IgD-negative memory B cell (primary cell): ENCODE data around the gene SOS2. TPM values are rescaled to one million over a fixed set of nuclear protein-coding genes. Genes with fewer than 3 reads are reported as not detected.
A peak's percentile ranks its signal among the peaks of the same experiment; 100 is the strongest.
"Not testable (repeated sequence)": the region's sequence is repeated elsewhere in the genome, so short reads cannot be mapped to it uniquely, and the experiment has no call there.

Source experiments
- H3K27ac Mint-ChIP-seq, 3 donors: one replicate each; pipeline ENCODE4 v1.8.0; 2020 to 2022; ENCODE audit warnings: mild to moderate bottlenecking in 3 of 3, mixed read lengths in 3 of 3, moderate library complexity in 1 of 3
- H3K27me3 Mint-ChIP-seq: one replicate; pipeline ENCODE4 v1.8.0; 2021; ENCODE audit warnings: mixed read lengths
- H3K36me3 Mint-ChIP-seq: one replicate; pipeline ENCODE4 v1.8.0; 2020; ENCODE audit warnings: mild to moderate bottlenecking, mixed read lengths
- H3K4me1 Mint-ChIP-seq, 3 donors: one replicate each; pipeline ENCODE4 v1.8.0; 2020 to 2022; ENCODE audit warnings: mixed read lengths in 3 of 3, mild to moderate bottlenecking in 1 of 3
- H3K4me3 Mint-ChIP-seq, 4 donors: one replicate each; pipeline ENCODE4 v1.8.0; 2020 to 2022; ENCODE audit warnings: mild to moderate bottlenecking in 4 of 4, mixed read lengths in 4 of 4, moderate library complexity in 3 of 4
- H3K9me3 Mint-ChIP-seq, 3 donors: one replicate each; pipeline ENCODE4 v1.8.0; 2020 to 2021; ENCODE audit warnings: mixed read lengths in 3 of 3, mild to moderate bottlenecking in 1 of 3
- polyA plus RNA-seq: library from polyadenylated mRNA; unstranded; fragments of 300-500 nt; fragmentation: Illumina TruSeq; gene quantifications from one replicate; pipeline ENCODE4 v1.2.3, GENCODE V29; 2021

SOS2 gene
- polyA plus RNA-seq, 1 donor from 2014 or later: 6.2 TPM

DNA sequence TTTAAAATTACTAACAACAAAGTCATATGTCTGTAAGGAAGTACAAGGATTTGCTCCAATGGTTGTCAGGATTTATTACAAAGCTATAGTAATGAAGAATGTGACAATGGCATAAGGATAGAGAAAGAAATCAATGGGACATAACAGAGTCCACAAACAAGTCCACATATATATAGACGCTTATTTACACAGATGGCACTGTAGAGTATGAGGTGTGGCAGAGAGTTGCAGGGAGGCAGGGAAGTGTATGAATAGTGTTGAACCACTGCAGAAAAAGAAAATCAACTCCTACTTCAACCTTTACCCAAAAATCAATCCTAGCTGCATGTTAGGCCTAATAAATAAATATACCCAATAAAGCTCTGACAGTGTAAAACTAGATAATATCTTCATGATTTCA, 21.3 kb downstream of the SOS2 start:
- no peaks in the 10 kb centered on the region for H3K9me3 Mint-ChIP-seq
- peaks cover 4 to 16% (median 13%) of the 10 kb centered on the region in 3 donors for H3K4me1 Mint-ChIP-seq
- H3K36me3 Mint-ChIP-seq: peaks cover 4% of the 10 kb centered on the region
- H3K27me3 Mint-ChIP-seq: no peaks in the 10 kb centered on the region
- H3K27ac Mint-ChIP-seq: peak overlapping the region in 1 of 3 donors; percentile 28
- H3K4me3 Mint-ChIP-seq: no peak overlapping the region

DNA sequence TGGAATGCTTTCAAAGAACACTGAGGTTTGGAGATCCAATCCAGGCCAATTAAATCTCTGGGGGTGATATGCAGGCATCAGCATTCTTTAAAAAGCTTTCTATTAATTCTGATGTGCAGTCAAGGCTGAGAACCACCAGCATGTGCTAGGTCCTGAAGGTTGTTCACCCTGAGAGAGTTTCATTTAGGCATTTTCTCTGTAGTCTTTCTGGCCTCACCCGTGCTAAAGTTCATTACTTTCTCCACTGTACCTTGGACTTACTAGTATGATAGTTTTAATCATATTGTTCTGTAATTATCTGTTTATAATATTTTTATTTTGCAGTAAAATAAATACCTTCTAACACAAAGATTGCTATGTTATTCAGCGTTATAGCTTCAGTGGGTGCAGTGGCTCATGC, 32.9 kb downstream of the SOS2 start:
- Mint-ChIP-seq H3K9me3 (no peaks in the 10 kb centered on the region), H3K4me3 (no peak overlapping the region), H3K27ac (no peak overlapping the region), H3K27me3 (no peaks in the 10 kb centered on the region), H3K36me3 (peaks cover 3% of the 10 kb centered on the region), H3K4me1 (no peaks in the 10 kb centered on the region)

- Mint-ChIP-seq H3K4me1 (no peaks in the 10 kb centered on the region), H3K9me3 (no peaks in the 10 kb centered on the region), H3K36me3 (peaks cover 3% of the 10 kb centered on the region), H3K27ac (peak overlapping the region in 1 of 3 donors; percentile 71), H3K27me3 (no peaks in the 10 kb centered on the region), H3K4me3 (no peak overlapping the region)
Measured at GRCh38 chr14:50191499-50191898, 39.9 kb downstream of the SOS2 start.

DNA sequence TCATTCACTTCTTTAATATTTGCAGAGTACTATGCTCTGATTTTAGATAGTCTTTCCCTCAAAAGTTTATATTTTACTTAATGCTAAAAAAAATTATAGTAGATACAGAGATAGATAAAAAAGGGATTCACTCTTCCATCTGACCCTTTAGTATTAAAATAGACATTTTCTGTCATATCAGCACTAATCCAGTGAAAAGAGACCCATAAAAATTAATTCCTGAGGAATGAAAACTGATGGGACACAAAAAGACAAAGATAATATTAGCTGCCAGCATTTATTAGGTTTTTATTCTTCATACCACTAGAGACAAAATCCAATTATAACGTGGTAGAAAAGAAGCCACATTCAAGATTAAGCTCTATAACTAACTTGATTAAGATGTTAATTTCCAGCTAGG, 45.3 kb downstream of the SOS2 start:
- H3K4me1 Mint-ChIP-seq: no peaks in the 10 kb centered on the region
- H3K4me3 Mint-ChIP-seq: no peak overlapping the region
- no peaks in the 10 kb centered on the region for H3K9me3 Mint-ChIP-seq
- no peak overlapping the region for H3K27ac Mint-ChIP-seq
- H3K27me3 Mint-ChIP-seq: no peaks in the 10 kb centered on the region
- H3K36me3 Mint-ChIP-seq: peaks cover 2% of the 10 kb centered on the region

DNA sequence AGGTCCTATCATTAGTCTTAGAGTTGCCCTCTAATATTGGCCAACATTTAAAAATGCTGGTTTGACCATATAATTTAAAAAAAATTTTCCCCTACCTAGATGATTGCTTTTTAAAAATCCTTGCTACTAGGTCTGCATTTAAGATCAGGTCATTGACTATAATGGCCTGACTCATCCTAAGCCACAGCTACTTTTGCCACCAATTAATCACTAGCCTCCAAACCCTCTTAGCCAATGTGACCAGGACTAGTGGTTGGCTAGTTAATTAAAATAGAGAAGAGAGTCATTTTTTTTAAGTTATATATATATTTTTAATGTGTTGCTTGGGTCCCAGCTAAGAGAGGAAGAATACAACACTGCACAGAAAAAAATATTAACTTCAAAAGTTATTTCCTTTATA, 57.5 kb downstream of the SOS2 start:
- Mint-ChIP-seq H3K27ac (no peak overlapping the region), H3K9me3 (no peaks in the 10 kb centered on the region), H3K4me3 (no peak overlapping the region), H3K36me3 (peaks cover 7% of the 10 kb centered on the region), H3K27me3 (no peaks in the 10 kb centered on the region), H3K4me1 (no peaks in the 10 kb centered on the region)

DNA sequence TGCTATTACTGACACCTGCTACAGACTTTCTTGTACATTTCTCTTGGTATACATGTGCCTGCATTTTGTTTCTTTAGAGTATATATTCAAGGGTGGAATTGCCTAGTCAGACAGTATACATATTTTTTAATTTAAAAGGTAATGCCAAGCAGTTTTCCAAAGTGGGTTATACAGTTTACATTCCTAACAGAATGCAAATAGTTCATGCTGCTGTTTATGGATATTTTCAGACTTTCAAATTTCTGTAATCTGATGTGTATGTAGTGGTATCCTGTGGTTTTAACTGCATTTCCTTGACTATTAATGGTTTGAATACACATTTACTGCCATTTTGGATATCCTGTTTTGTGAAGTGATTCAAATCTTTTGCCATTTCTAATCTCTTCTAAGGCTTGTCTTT, 59.5 kb downstream of the SOS2 start:
- H3K27ac Mint-ChIP-seq: no peak overlapping the region
- no peaks in the 10 kb centered on the region for H3K4me1 Mint-ChIP-seq
- peaks cover 10% of the 10 kb centered on the region for H3K36me3 Mint-ChIP-seq
- no peak overlapping the region for H3K4me3 Mint-ChIP-seq
- no peaks in the 10 kb centered on the region for H3K9me3 Mint-ChIP-seq
- H3K27me3 Mint-ChIP-seq: no peaks in the 10 kb centered on the region

GRCh38 chr14:50167381-50167780, 64.0 kb downstream of the SOS2 start:
- H3K27me3 Mint-ChIP-seq, H3K36me3 Mint-ChIP-seq, H3K4me3 Mint-ChIP-seq, H3K9me3 Mint-ChIP-seq, H3K4me1 Mint-ChIP-seq: not testable (repeated sequence)
- H3K27ac Mint-ChIP-seq: peak overlapping the region in 1 of 3 donors; percentile 74

GRCh38 chr14:50156111-50156510, 75.3 kb downstream of the SOS2 start:
- Mint-ChIP-seq H3K9me3 (no peaks in the 10 kb centered on the region), H3K27me3 (no peaks in the 10 kb centered on the region), H3K4me3 (no peak overlapping the region), H3K4me1 (no peaks in the 10 kb centered on the region), H3K36me3 (peaks cover 4% of the 10 kb centered on the region), H3K27ac (no peak overlapping the region)

- Mint-ChIP-seq H3K4me1 (peaks cover 0 to 1% (median 0%) of the 10 kb centered on the region in 3 donors), H3K9me3 (no peaks in the 10 kb centered on the region), H3K27ac (no peak overlapping the region), H3K4me3 (no peak overlapping the region), H3K36me3 (peaks cover 2% of the 10 kb centered on the region), H3K27me3 (no peaks in the 10 kb centered on the region)
Measured at GRCh38 chr14:50148799-50149198, 82.6 kb downstream of the SOS2 start.

DNA sequence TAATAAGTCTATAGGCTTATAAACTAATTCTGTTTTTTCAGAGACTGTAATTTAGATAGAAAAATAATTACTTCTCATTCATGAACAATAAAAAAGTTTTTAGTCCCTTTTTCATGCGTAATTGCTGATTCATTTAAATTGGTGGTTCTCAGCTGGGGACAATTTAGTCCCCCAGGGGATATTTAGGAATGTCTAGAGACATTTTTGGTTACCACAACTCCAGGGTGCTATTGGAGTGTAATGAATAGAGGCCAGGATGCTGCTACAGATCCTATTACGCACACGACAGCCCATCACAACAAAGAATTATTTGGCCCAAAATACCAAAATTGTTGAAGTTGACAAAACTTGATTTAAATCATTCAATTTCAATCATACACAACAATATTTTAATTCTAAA, 92.2 kb downstream of the SOS2 start:
- Mint-ChIP-seq H3K27me3 (no peaks in the 10 kb centered on the region), H3K4me3 (no peak overlapping the region), H3K36me3 (no peaks in the 10 kb centered on the region), H3K9me3 (no peaks in the 10 kb centered on the region), H3K4me1 (no peaks in the 10 kb centered on the region), H3K27ac (no peak overlapping the region)

DNA sequence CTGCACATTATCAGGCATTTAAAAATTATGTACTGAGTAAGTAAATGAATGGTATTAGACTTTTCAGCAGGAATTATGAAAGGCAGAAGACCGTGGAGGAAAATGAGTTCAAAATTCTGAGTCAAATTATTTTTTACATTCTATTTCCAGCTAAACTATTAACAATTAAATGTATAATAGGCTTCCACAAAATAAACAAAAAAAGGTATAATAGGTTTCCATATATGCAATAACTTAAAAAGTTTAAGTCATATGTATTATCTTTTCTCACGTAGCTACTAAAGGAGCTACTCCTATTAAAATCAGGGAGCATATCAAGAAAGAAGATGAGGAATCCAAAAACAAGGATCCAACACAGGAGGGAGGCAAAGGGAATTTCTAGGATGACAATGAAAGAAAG, 103.6 kb downstream of the SOS2 start:
- Mint-ChIP-seq H3K4me1 (no peaks in the 10 kb centered on the region), H3K4me3 (no peak overlapping the region), H3K27ac (no peak overlapping the region), H3K9me3 (no peaks in the 10 kb centered on the region), H3K36me3 (peaks cover 7% of the 10 kb centered on the region), H3K27me3 (no peaks in the 10 kb centered on the region)

DNA sequence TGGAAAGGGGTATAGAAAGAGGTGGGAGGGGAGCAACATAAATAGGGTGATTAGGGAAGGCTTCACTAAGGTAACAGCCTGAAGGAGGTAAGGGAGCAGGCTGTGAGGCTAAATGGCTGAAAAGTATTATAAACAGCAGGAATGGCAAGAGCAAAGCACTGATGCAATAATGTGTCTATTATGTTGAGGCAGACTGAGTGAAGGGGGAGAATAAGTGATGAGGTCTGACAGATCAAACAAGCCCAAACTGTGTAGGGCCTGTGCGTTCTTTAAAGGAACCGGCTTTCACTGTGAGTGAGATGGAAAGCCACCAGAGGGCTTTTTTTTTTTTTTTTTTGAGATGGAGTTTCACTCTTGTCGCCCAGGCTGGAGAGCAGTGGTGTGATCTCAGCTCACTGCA, 108.3 kb downstream of the SOS2 start:
- Mint-ChIP-seq H3K27me3 (no peaks in the 10 kb centered on the region), H3K36me3 (peaks cover 9% of the 10 kb centered on the region), H3K9me3 (no peaks in the 10 kb centered on the region), H3K4me1 (peaks cover 0 to 3% (median 0%) of the 10 kb centered on the region in 3 donors), H3K27ac (no peak overlapping the region), H3K4me3 (no peak overlapping the region)

GRCh38 chr14:50122291-50122690, 109.1 kb downstream of the SOS2 start:
- Mint-ChIP-seq H3K27me3 (no peaks in the 10 kb centered on the region), H3K36me3 (peaks cover 9% of the 10 kb centered on the region), H3K27ac (no peak overlapping the region), H3K4me3 (no peak overlapping the region), H3K9me3 (no peaks in the 10 kb centered on the region), H3K4me1 (peaks cover 0 to 3% (median 0%) of the 10 kb centered on the region in 3 donors)

GRCh38 chr14:50121486-50121885, 109.9 kb downstream of the SOS2 start:
- H3K27ac Mint-ChIP-seq: peak overlapping the region in 2 of 3 donors; percentile 35 to 63

GRCh38 chr14:50117456-50117855, 113.9 kb downstream of the SOS2 start:
- Mint-ChIP-seq H3K27ac (peak overlapping the region in 2 of 3 donors; percentile 23 to 53), H3K9me3 (no peaks in the 10 kb centered on the region), H3K36me3 (peaks cover 4% of the 10 kb centered on the region), H3K4me1 (peaks cover 23 to 27% (median 25%) of the 10 kb centered on the region in 3 donors), H3K4me3 (peak overlapping the region in 1 of 4 donors; percentile 45), H3K27me3 (no peaks in the 10 kb centered on the region)

More at GRCh38 chr14:50121486-50121885, 109.9 kb downstream of the SOS2 start:
- Mint-ChIP-seq H3K27me3 (no peaks in the 10 kb centered on the region), H3K36me3 (peaks cover 7% of the 10 kb centered on the region), H3K4me3 (no peak overlapping the region), H3K9me3 (no peaks in the 10 kb centered on the region), H3K4me1 (peaks cover 4 to 7% (median 4%) of the 10 kb centered on the region in 3 donors)

GRCh38 chr14:50116966-50117365, 114.4 kb downstream of the SOS2 start:
- peaks cover 23 to 27% (median 25%) of the 10 kb centered on the region in 3 donors for H3K4me1 Mint-ChIP-seq
- H3K36me3 Mint-ChIP-seq: peaks cover 4% of the 10 kb centered on the region
- H3K9me3 Mint-ChIP-seq: no peaks in the 10 kb centered on the region
- H3K27ac Mint-ChIP-seq: peak overlapping the region; percentile 95 to 98 (median 98)
- no peaks in the 10 kb centered on the region for H3K27me3 Mint-ChIP-seq
- H3K4me3 Mint-ChIP-seq: peak overlapping the region; percentile 91 to 97 (median 96)
